Breast epithelium (tissue), 4 donors: ENCODE measurements around the gene COX10. TPM values are rescaled to one million over a fixed set of nuclear protein-coding genes. Genes with fewer than 3 reads are reported as not detected.
A peak's percentile ranks its signal among the peaks of the same experiment; 100 is the strongest.

ENCODE experiments used
- DNase-seq, 2 donors: peaks; one replicate each; pipeline ENCODE4 v3.0.0-alpha.2; 2019; ENCODE audit warnings: low spot score in 2 of 2
- H3K27ac ChIP-seq, 2 donors: fragments of 200-600 bp; sonication (generic) in 1 of 2; one replicate each; pipeline ENCODE4 v1.5.1; 2016 to 2019; ENCODE audit warnings: mild to moderate bottlenecking in 1 of 2
- H3K27me3 ChIP-seq, 2 donors: fragments of 200-600 bp; sonication (generic) in 1 of 2; one replicate each; pipeline versions ENCODE4 v1.5.1 to v1.6.0; 2017 to 2019; ENCODE audit warnings: control low read depth in 1 of 2, mild to moderate bottlenecking in 1 of 2
- H3K36me3 ChIP-seq: fragments of 200-600 bp; one replicate; pipeline ENCODE4 v1.5.1; 2019
- H3K4me1 ChIP-seq, 2 donors: fragments of 200-600 bp; sonication (generic); one replicate each; pipeline ENCODE4 v1.5.1; 2016 to 2019; ENCODE audit warnings: control low read depth in 1 of 2
- H3K4me3 ChIP-seq, 3 donors: fragments of 200-600 bp; sonication (generic); 1 replicate in 2 of 3; 2 replicates in 1 of 3; pipeline ENCODE4 v1.5.1; 2016 to 2019; ENCODE audit warnings: mild to moderate bottlenecking in 3 of 3, moderate library complexity in 2 of 3
- H3K9me3 ChIP-seq, 2 donors: fragments of 200-600 bp; sonication (generic) in 1 of 2; one replicate each; pipeline ENCODE4 v1.5.1; 2016 to 2019; ENCODE audit warnings: control low read depth in 1 of 2
- CTCF ChIP-seq, 3 donors: fragments of 450-650 bp; IDR thresholded peaks; one replicate each; pipeline ENCODE4 v1.5.1; 2016 to 2017; ENCODE audit warnings: antibody characterized with exemption in 3 of 3, mild to moderate bottlenecking in 3 of 3, moderate library complexity in 3 of 3
- POLR2A ChIP-seq: fragments of 450-650 bp; IDR thresholded peaks from one replicate; pipeline ENCODE4 v1.6.1; 2016; ENCODE audit warnings: antibody characterized with exemption, mild to moderate bottlenecking, moderate library complexity
- POLR2AphosphoS5 ChIP-seq, 3 donors: sonication (generic); formaldehyde crosslinking; IDR thresholded peaks; one replicate each; pipeline ENCODE4 v1.6.1; 2017; ENCODE audit warnings: antibody characterized with exemption in 3 of 3
- intact Hi-C: fragments of 100-400 bp; cut with DNase I; formaldehyde crosslinking; loops from one replicate; pipeline ENCODE4 v1.15.1; 2023; ENCODE audit warnings: low total_unique reads
- total RNA-seq, 3 donors: library from RNA; depleted of rRNA; stranded (reverse); fragments of >200 nt; gene quantifications; one replicate each; pipeline ENCODE4 v1.1.0, GENCODE V29; 2016

The COX10 gene
- total RNA-seq, 3 donors from 2014 or later: 18.0 to 30.6 (median 18.2) TPM

GRCh38 chr17:14094676-14095601 lies 25.6 kb downstream of the COX10 start:
- H3K36me3 ChIP-seq: no peaks in the 10 kb centered on the region
- intact Hi-C loops: no loop called here
- DNase-seq: no peak
- no peaks in the 10 kb centered on the region for H3K4me1 ChIP-seq
- H3K4me3 ChIP-seq: no peak overlapping the region
- H3K9me3 ChIP-seq: no peaks in the 10 kb centered on the region
- no peak for TF ChIP-seq CTCF (IDR thresholded peaks at IDR 0.05)
- TF ChIP-seq POLR2A: no peak
- TF ChIP-seq POLR2AphosphoS5 (IDR thresholded peaks at IDR 0.05): no peak
- no peaks in the 10 kb centered on the region for H3K27me3 ChIP-seq
- H3K27ac ChIP-seq: no peak overlapping the region

DNA sequence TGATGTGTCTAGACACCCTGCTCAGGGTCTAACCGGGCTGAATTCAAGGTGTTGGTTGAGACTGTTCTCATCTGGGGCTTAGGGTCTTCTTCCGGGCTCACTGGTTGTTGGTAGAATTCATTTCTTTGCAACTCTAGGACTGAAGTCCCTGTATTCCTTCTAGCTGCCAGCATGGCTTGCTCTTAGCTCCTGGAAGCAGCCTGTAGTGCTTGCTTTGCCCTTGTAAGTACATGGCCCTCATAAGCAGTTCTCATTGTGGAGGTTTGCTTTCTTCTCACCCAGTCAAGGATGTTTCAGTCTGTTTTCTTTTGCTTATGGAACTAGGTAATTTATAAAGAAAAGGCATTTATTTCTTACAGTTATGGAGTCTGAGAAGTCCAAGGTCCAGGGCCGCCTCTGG lies 26.3 kb downstream of the COX10 start:
- Histone ChIP-seq H3K36me3 (no peaks in the 10 kb centered on the region), H3K9me3 (no peaks in the 10 kb centered on the region), H3K4me3 (no peak overlapping the region), H3K4me1 (no peaks in the 10 kb centered on the region), H3K27me3 (no peaks in the 10 kb centered on the region), H3K27ac (no peak overlapping the region)
- intact Hi-C loops: no loop called here
- no peak for DNase-seq
- no peak for TF ChIP-seq POLR2A

DNA sequence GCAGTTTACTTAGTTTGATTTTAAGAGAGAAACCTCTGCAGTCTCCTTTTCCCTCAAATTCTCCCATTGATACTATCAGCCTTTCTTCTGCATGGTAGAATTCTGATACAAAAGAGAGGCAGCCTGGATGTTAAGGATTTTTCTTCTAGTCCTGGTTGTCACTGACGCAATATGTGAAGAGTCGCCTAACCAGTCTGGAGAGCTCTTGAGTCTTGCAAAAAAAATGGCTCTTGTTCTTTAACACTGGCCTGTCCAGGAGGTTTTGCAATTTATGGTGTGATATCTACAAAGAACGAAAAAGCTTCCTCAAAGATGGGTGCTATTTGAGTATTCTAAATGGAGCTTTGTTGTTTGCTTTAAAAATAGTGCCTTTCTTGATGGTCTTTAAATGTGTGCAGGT lies 28.9 kb downstream of the COX10 start:
- Histone ChIP-seq H3K27ac (no peak overlapping the region), H3K4me3 (no peak overlapping the region), H3K27me3 (no peaks in the 10 kb centered on the region), H3K4me1 (no peaks in the 10 kb centered on the region), H3K36me3 (no peaks in the 10 kb centered on the region), H3K9me3 (no peaks in the 10 kb centered on the region)
- no peak for DNase-seq
- no peak for TF ChIP-seq CTCF (IDR thresholded peaks at IDR 0.05)
- no peak for TF ChIP-seq POLR2AphosphoS5 (IDR thresholded peaks at IDR 0.05)
- TF ChIP-seq POLR2A: no peak
- intact Hi-C loops: no loop called here

DNA sequence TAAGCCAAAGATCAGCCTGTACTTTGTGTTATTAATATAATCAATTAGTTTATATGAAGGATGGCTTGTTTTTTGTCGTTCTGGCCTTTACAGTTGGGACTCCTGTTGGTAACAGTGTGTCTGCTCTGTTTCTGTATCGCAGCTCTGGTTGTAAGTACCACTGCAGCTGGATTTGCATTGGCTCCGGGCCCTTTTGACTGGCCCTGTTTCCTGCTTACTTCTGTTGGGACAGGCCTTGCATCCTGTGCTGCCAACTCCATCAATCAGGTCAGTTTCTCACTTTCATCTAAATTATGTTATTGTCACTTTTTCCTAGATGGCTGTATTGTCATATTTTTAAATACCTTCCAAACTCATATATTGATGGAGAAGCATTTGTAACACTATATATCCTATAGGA lies 32.7 kb downstream of the COX10 start:
- Histone ChIP-seq H3K4me1 (no peaks in the 10 kb centered on the region), H3K27ac (no peak overlapping the region), H3K27me3 (no peaks in the 10 kb centered on the region), H3K4me3 (no peak overlapping the region), H3K9me3 (no peaks in the 10 kb centered on the region), H3K36me3 (no peaks in the 10 kb centered on the region)
- peak in 1 of 2 donors; percentile 17 for DNase-seq
- no peak for TF ChIP-seq POLR2A
- TF ChIP-seq CTCF (IDR thresholded peaks at IDR 0.05): no peak
- TF ChIP-seq POLR2AphosphoS5 (IDR thresholded peaks at IDR 0.05): no peak
- intact Hi-C loops: no loop called here

GRCh38 chr17:14103836-14104235 lies 34.5 kb downstream of the COX10 start:
- Histone ChIP-seq H3K36me3 (no peaks in the 10 kb centered on the region), H3K4me3 (no peak overlapping the region), H3K27me3 (no peaks in the 10 kb centered on the region), H3K9me3 (no peaks in the 10 kb centered on the region), H3K27ac (no peak overlapping the region), H3K4me1 (no peaks in the 10 kb centered on the region)
- DNase-seq: no peak
- intact Hi-C loops: no loop called here
- TF ChIP-seq POLR2A (no peak), CTCF (IDR thresholded peaks at IDR 0.05) (no peak), POLR2AphosphoS5 (IDR thresholded peaks at IDR 0.05) (no peak)
